ENCODE results near the gene PHACTR1.

The PHACTR1 gene

DNA sequence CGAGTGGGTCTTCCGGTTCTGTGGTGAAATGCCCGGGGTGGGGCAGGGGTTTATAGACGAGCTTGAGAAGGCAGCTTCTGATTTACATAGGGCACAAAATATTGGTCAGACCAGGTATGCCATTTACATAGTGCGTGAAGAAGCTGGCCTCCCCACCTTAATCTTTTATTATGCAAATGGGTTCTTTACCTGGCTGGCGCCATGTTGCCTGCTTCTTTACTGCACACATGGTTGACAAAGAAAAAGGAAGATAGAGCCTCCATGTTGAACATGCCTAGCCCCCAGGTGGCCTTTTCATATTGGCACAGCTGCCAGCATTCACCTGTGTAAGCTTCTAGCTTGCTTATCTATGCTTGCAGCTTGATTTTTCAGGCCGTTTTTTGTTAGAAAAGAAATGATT is 276.2 kb downstream of the PHACTR1 start:
- no peak for DNase-seq (ENCODE audit: low read depth)

- DNase-seq (ENCODE audit: low read depth) = no peak
Measured at GRCh38 chr6:12993283-12993898, 276.8 kb downstream of the PHACTR1 start.

DNA sequence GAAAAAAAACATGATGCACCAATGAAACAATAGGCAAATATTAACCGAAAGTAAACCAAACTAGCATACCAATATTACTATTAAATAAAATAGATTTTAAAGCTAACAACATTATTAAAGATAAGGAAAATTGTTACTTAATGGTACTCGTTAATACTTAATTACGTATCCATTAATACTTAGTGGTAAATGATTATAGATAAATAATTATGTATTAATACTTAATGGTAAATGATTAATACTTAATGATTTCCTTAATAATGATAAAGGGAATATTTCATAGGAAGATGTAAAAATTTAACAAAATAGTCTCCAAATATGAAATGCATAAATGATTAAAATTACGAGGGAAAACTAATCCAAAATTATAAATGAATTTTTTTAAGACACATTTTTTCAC is 278.9 kb downstream of the PHACTR1 start:
- DNase-seq (ENCODE audit: low read depth) = no peak

DNA sequence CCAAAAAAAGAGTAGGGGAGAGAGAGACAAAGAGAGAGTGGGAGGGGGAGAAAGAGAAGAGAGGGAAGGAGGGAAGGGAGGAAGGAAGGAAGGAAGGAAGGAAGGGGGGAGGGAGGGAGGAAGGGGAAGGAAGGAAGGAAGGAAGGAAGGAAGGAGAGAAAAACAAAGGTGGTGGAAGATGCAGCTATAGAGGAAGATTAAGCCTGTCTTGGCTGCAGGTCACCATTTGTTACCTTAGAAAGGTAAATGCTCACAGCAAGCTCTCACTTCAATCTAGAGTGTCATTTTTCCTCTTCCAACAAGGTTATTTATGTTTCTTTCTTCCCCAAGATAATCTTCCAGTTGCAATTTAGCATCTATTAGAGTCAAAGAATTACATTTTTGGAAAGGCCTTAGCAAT is 284.0 kb downstream of the PHACTR1 start:
- DNase-seq (ENCODE audit: low read depth) = no peak

GRCh38 chr6:13001927-13002326 is 285.4 kb downstream of the PHACTR1 start:
- DNase-seq (ENCODE audit: low read depth) = no peak

DNA sequence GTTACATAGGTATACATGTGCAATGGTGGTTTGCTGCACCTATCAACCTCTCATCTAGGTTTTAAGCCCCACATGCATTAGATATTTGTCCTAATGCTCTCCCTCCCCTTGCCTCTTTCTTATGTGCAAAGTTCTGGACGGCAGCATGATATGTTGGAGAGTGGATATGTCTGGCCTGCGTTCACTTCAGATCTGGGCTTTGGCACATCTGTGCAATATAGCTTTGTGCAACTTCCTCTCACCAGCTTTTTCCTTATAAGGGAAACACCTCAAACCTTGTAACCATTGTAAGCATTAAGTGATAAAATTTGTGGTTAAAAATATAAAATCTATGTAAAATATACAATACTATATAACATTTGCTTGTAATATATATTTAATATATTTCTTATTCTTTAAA is 288.0 kb downstream of the PHACTR1 start:
- no peak for DNase-seq (ENCODE audit: low read depth)

DNA sequence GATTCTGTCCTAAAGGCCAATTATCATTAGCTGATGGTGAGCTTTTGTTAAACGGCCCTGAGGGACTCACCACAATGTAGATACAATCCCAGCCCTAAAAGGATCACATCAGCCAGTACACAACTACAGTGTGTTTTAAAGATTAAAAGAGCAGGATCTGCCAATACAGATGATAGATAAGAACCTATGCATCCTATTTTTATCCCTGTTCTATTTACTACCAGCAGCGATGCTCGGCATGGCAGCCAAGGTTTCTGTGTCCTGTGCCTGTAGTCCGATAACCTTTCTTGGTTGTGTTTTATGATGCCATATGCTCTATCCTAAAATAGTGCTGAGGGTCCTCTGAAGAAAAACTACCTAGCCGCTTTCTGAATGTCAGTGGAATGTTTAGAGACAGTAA is 289.4 kb downstream of the PHACTR1 start:
- DNase-seq (ENCODE audit: low read depth) = no peak

DNA sequence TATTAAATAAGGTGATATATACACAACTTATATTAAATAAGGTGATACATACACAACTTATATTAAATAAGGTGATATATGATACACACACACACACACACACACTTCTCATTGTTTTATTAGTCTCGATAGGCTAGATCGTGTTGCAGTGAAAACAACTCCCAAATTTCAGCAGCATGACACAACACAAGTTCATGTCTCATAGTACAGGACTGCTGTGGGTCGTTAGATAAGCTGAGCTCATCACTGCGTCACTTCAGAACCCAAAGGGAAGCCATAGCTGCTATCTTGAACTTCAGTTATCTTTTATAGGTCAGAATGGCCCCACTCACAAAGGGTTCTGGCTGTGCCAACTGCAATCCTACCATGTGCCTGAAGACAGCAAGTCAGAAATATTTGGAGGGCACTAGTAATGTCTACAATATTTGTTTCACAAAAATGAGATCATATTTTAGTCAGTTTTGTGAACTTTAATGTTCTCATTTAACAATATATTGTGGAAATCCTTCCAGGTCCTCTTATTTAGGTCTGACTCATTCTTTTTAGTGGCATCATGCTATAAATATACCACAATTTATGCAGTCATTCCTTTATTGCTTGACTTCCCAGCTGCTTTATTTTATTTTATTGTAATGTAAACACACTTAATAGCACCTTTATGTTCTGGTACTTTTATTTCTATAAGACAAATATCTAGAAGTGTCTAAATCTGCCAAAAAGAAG is 290.2 kb downstream of the PHACTR1 start:
- no peak for DNase-seq (ENCODE audit: low read depth)

GRCh38 chr6:13007744-13008143 is 291.2 kb downstream of the PHACTR1 start:
- DNase-seq (ENCODE audit: low read depth) = no peak

DNA sequence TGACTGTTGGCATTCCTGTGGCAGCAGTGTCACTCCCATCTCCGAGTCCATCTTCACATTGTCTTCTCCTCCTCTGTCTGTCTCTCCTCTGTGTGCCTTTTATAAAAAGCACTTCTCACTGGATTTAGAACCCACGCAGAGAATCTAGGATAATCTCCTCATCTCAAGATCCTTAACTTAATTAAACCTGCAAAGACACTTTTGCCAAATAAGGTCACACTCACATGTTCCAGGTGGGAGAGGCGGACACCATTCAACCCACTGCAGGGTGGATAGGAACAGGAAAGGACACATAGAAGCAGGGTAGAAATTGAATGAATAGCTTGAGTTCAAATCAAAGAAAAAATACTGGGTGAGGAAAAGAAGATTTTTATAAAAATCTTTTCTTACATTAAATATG is 292.5 kb downstream of the PHACTR1 start:
- no peak for DNase-seq (ENCODE audit: low read depth)

DNA sequence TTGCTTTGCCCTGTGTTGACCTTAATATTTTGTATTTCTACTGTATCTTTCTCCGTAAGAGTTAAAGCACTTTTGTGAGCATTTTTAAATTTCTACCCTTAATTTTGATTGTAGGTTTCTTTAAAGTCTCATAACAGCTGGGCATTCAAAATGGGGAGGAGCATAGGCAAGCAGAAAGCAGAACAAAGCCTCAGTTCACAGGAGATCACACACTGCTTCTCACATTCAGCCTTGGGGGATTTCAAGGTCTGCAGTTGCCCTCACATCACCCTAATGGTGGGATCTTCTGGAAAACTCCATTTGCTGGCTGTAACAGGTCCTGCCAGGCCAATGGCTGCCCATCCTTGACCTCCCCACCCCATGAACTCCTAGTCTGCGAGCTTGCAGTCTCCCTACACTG is 292.9 kb downstream of the PHACTR1 start:
- DNase-seq (ENCODE audit: low read depth) = no peak

- no peak for DNase-seq (ENCODE audit: low read depth)
Measured at GRCh38 chr6:13011612-13012146, 295.1 kb downstream of the PHACTR1 start.

- no peak for DNase-seq (ENCODE audit: low read depth)
Measured at GRCh38 chr6:13012296-13012695, 295.7 kb downstream of the PHACTR1 start.

DNA sequence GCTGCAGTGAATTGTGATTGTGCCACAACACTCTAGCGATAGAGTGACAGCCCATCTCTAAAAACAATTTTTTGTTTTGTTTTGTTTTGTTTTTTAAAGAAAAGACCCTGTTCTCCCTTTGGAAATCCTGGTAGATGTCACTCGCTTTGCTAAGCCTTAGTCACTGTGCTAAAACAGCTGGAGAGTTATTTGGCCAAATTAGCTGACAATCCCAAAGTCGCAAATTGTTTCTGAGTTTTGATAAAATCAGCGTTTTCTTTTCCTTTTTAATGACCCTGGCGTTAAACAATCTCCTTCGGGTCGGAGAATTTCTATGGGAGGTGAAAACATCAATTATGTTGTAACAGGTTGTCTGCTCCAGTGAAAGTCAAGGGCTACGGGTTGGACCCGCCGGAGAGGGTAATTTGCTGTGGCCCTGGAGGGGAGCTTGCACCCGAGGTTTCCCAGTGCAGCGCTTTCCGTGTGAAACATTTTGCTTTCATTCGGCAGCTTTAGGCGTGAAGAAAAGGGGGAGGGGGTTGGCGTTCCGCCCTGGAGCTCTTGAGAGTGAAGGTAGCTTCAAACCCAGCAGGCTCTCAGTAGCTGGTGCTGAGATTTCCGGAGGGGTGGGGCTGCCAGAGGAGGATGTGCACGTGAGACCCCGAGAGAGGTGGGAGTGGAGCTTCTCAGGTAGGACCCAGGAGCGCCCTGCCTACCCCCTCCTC is 296.6 kb downstream of the PHACTR1 start:
- no peak for DNase-seq (ENCODE audit: low read depth)

DNA sequence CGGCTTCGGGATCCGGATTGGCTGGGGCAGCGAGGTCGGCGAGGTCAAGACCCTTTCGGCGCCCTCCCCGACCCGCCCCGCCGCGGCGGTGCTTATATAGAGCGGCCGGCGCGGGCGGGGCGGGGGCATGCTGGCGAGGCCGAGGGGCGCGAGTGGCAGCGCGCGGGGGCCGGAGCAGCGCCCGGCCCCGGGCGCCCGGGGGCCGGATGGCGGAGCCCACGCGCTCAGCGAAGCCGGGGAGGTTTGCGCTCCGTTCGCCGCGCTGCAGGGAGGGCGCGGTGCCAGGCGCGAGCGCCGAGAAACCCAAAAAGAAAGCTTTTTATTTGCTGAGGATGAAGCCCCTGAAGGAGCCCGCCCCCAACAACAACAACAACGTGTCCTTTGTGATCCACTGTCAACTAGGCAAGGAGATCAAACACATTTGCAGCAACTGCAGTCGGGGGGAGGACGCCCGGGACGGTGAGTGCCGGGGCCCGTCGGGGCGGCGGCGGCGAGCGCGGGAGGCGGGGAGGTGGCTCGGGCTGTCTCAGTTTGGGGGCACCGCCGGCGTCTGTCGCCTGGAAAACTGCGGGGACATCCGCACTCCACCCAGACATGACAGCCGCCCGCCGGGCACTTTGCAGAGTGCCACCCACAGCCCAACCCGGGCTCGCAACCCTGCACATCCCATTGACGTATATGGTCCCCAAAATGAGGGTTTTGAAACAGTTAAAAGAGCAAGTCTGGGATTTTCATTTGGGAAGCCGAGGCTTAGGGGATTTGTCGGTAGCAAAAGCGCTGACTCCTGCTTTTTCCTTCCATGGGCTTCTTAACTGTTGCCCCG is 297.3 kb downstream of the PHACTR1 start:
- DNase-seq (ENCODE audit: low read depth) = no peak

- no peak for DNase-seq (ENCODE audit: low read depth)
Measured at GRCh38 chr6:13014504-13015378, 298.2 kb downstream of the PHACTR1 start.

DNA sequence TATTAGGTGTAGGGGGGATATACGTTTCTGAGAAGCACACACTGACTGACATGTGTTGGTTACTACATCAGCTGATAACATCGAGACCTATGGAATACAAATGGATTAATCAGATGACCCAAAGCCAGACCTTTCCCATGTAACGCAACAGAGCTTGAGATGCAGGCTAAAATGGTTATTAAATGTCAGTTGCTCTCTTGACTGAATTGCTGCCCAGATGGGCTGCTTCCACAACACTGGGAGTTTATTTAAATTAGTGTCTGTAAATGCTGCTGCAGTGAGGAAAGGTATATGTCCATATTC is 298.8 kb downstream of the PHACTR1 start:
- DNase-seq (ENCODE audit: low read depth) = no peak

DNA sequence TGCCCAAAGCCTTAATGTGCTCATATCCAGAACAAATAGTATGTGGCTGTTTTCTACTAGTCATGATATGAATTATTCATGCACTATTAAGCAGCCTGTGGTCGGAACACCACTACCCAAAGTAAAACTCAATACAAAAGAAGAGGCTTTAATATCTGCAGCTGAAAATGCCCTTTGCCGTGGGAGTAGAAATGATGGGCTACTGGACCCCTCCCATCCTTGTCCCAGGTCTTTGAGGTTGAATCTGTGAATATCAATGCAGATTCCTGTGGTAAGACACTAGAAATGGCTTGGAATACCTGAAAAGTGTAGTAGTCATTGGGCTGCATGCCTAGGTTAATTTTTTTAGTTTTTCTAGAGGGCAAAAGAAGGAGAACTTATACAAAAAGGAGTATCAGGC is 308.0 kb downstream of the PHACTR1 start:
- no peak for DNase-seq (ENCODE audit: low read depth)

DNA sequence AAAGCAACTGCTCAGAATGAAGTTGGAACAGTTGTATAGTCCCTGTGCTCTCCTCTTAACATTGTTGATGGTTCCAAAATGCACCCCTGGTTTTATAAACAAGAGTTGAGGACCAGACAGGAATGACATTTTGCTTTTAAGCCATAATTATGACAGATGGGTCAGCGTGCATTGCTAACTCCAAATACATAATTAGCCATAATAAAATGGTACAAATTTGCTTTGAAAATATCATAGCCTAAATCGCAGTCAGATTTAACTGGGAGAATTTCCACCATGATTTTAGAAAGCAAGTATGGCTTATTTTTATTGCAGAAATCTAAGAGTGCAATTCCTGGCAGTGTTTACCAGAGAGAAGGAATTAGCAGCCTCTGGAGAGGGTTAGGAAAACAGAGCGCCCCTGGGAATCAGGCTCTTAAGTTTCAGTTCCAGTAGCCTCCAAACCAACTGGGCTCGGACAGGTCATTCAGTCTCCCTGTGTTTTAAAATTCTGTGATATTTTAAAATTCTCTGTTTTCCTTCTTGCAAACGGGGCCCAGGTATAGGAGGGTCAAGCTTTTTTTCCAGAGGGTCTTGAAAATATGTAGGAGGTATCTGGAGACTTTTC is 309.4 kb downstream of the PHACTR1 start:
- DNase-seq (ENCODE audit: low read depth) = no peak

DNA sequence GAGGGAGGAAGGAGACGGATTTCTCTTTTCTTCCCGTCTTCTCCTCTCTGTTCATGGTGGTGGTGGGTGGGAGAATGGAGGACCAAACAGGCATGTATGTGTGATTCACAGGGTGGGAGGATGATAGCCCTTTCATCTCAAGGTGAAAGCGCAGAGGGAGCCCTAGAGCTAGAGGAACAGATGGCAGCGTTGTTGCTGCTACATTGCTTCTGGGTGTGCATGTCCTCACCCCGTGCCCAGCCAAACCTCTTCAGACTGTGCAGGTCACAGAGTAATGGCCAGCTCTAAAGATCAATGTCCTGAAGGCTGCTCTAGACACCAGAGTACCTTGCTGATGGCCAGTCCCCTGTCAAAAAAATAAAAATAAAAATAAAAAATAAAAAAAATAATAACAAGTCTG is 310.0 kb downstream of the PHACTR1 start:
- no peak for DNase-seq (ENCODE audit: low read depth)

GRCh38 chr6:13027207-13027606 is 310.6 kb downstream of the PHACTR1 start:
- DNase-seq (ENCODE audit: low read depth) = no peak
